OCI-LY3 (cell line): Measurements from ENCODE around the gene BAZ1A.

Experiments
- H2AFZ ChIP-seq: fragments of 200-600, 300-600 bp; shearing (Covaris generic); 2 replicates; pipeline ENCODE4 v1.6.0; 2014; ENCODE audit warnings: antibody characterized with exemption, low read depth, low read length
- H3K27ac ChIP-seq: fragments of 200-600, 300-600 bp; sonication (generic); 2 replicates; pipeline ENCODE4 v1.5.1; 2014; ENCODE audit warnings: mild to moderate bottlenecking, low read length, moderate library complexity, mixed read lengths
- H3K27me3 ChIP-seq: fragments of 200-600, 300-600 bp; sonication (generic); 2 replicates; pipeline ENCODE4 v1.6.1; 2014; ENCODE audit warnings: low read depth, low read length, mixed read lengths
- H3K36me3 ChIP-seq: fragments of 200-600, 300-600 bp; sonication (generic); replicated peaks from 2 replicates; pipeline ENCODE3; 2014; ENCODE audit warnings: low read depth, low read length, mixed read lengths
- H3K4me1 ChIP-seq: fragments of 300-600, 200-600 bp; sonication (generic); 2 replicates; pipeline ENCODE4 v1.6.1; 2014; ENCODE audit warnings: low read length, mixed read lengths
- H3K4me2 ChIP-seq: fragments of 200-600, 300-600 bp; sonication (generic); 2 replicates; pipeline ENCODE4 v1.6.1; 2014; ENCODE audit warnings: low read length, mixed read lengths
- H3K4me3 ChIP-seq: fragments of 300-600, 200-600 bp; sonication (generic); 2 replicates; pipeline ENCODE4 v1.5.1; 2014; ENCODE audit warnings: antibody characterized with exemption, mild to moderate bottlenecking, low read length, moderate library complexity
- H3K79me2 ChIP-seq: fragments of 300-600, 200-600 bp; shearing (Covaris generic); 2 replicates; pipeline ENCODE4 v1.6.1; 2014; ENCODE audit warnings: mild to moderate bottlenecking, low read length, mixed read lengths
- H3K9ac ChIP-seq: fragments of 300-600, 200-600 bp; shearing (Covaris generic); 2 replicates; pipeline ENCODE4 v1.6.0; 2014; ENCODE audit warnings: mild to moderate bottlenecking, low read length, moderate library complexity
- H3K9me3 ChIP-seq: fragments of 200-600, 300-600 bp; shearing (Covaris generic); 2 replicates; pipeline ENCODE4 v1.6.1; 2014; ENCODE audit warnings: low read length, mixed read lengths; ENCODE audit not compliant: insufficient read depth
- H4K20me1 ChIP-seq: fragments of 200-600, 300-600 bp; sonication (generic); 2 replicates; pipeline ENCODE4 v1.6.1; 2016; ENCODE audit warnings: low read length, mixed read lengths; ENCODE audit not compliant: insufficient read depth
- CTCF ChIP-seq: fragments of 200-600, 300-600 bp; sonication (generic); IDR thresholded peaks from 2 replicates; pipeline ENCODE4 v1.5.1; 2014; ENCODE audit warnings: antibody characterized with exemption, low read length, low read depth
- EZH2phosphoT487 ChIP-seq: fragments of 200-600 bp; shearing (Covaris generic); IDR thresholded peaks from 2 replicates; pipeline ENCODE4 v1.6.1; 2018; ENCODE audit warnings: antibody characterized with exemption, mixed run types, low read depth

The BAZ1A gene

GRCh38 chr14:34843011-34843554 lies 32.1 kb downstream of the BAZ1A start:
- Histone ChIP-seq H3K9ac (no peak overlapping the region), H2AFZ (no peak overlapping the region), H3K27ac (no peak overlapping the region), H4K20me1 (peaks cover 6% of the 10 kb centered on the region), H3K79me2 (peaks cover 74% of the 10 kb centered on the region), H3K36me3 (peaks cover 24% of the 10 kb centered on the region), H3K9me3 (no peaks in the 10 kb centered on the region), H3K4me2 (no peak overlapping the region), H3K4me1 (peaks cover 4% of the 10 kb centered on the region), H3K4me3 (no peak overlapping the region), H3K27me3 (no peaks in the 10 kb centered on the region)
- TF ChIP-seq CTCF (no peak), EZH2phosphoT487 (no peak)

- Histone ChIP-seq H3K79me2 (peaks cover 80% of the 10 kb centered on the region), H3K27ac (no peak overlapping the region), H4K20me1 (no peaks in the 10 kb centered on the region), H3K9me3 (no peaks in the 10 kb centered on the region), H3K36me3 (peaks cover 10% of the 10 kb centered on the region), H3K4me1 (no peaks in the 10 kb centered on the region), H3K4me2 (no peak overlapping the region), H2AFZ (no peak overlapping the region), H3K4me3 (no peak overlapping the region), H3K27me3 (no peaks in the 10 kb centered on the region), H3K9ac (no peak overlapping the region)
- TF ChIP-seq CTCF (no peak), EZH2phosphoT487 (no peak)
Measured at GRCh38 chr14:34837801-34838322, 37.3 kb downstream of the BAZ1A start.

- Histone ChIP-seq H3K79me2 (peaks cover 80% of the 10 kb centered on the region), H3K4me3 (no peak overlapping the region), H3K27me3 (no peaks in the 10 kb centered on the region), H3K27ac (no peak overlapping the region), H4K20me1 (no peaks in the 10 kb centered on the region), H3K9me3 (no peaks in the 10 kb centered on the region), H3K36me3 (peaks cover 9% of the 10 kb centered on the region), H3K4me2 (no peak overlapping the region), H3K4me1 (peaks cover 9% of the 10 kb centered on the region), H2AFZ (no peak overlapping the region), H3K9ac (no peak overlapping the region)
- TF ChIP-seq CTCF = no peak
Measured at GRCh38 chr14:34835312-34835711, 39.8 kb downstream of the BAZ1A start.

- no peak for TF ChIP-seq CTCF
- TF ChIP-seq EZH2phosphoT487 = no peak
- H4K20me1 ChIP-seq = peaks cover 5% of the 10 kb centered on the region; the same call in 1 of the 2 replicates
- peaks cover 9% of the 10 kb centered on the region for H3K4me1 ChIP-seq
- no peak overlapping the region for H3K4me2 ChIP-seq
- no peak overlapping the region for H3K27ac ChIP-seq
- no peaks in the 10 kb centered on the region for H3K27me3 ChIP-seq
- no peak overlapping the region for H3K9ac ChIP-seq
- H3K79me2 ChIP-seq = peaks cover 84% of the 10 kb centered on the region
- H3K4me3 ChIP-seq = no peak overlapping the region
- H3K36me3 ChIP-seq = peaks cover 12% of the 10 kb centered on the region
- H3K9me3 ChIP-seq = no peaks in the 10 kb centered on the region
- no peak overlapping the region for H2AFZ ChIP-seq
Measured at GRCh38 chr14:34833549-34834523, 41.3 kb downstream of the BAZ1A start.
